Measurements from ENCODE around the gene PCDHA1. TPM values are rescaled to one million over a fixed set of nuclear protein-coding genes. Genes with fewer than 3 reads are reported as not detected.
"Not testable (repeated sequence)": the region's sequence is repeated elsewhere in the genome, so short reads cannot be mapped to it uniquely, and the experiment has no call there.

The PCDHA1 gene
- total RNA-seq, 1 donor from 2014 or later = not detected

GRCh38 chr5:140849831-140850634 is 64.1 kb downstream of the PCDHA1 start:
- not testable (repeated sequence) for DNase-seq (ENCODE audit: low read depth, low spot score)

DNA sequence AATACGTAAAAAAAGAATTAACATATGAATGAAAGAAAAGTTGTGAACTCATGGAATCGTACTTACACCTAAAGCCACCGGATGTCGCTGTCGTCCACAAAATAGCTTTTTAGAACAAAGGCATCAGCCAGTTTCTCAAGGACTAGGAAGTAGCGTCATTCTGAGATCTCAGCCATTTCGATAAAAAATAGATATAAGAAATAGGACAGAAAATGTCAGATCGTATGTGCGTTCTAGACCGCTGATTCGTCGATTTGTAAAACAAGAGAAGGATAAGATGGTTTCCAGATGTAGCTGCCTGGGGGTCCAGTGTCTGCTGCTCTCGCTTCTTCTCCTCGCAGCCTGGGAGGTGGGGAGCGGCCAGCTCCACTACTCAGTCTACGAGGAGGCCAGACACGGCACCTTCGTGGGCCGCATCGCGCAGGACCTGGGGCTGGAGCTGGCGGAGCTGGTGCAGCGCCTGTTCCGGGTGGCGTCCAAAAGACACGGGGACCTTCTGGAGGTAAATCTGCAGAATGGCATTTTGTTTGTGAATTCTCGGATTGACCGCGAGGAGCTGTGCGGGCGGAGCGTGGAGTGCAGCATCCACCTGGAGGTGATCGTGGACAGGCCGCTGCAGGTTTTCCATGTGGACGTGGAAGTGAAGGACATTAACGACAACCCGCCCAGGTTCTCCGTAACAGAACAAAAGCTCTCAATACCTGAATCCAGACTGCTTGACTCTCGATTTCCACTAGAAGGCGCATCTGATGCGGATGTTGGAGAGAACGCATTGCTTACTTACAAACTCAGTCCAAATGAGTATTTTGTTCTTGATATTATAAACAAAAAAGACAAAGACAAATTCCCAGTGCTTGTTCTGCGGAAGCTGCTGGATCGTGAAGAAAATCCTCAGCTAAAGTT is 70.1 kb downstream of the PCDHA1 start, which contains the start of gene PCDHA10:
Gene PCDHA10 (plus strand): TSS at position 126 of the 903 bp plus-strand sequence. CDS start 152 bp downstream, at position 278.
- no peak for DNase-seq (ENCODE audit: low read depth, low spot score)

GRCh38 chr5:140857177-140857986 is 71.4 kb downstream of the PCDHA1 start:
- DNase-seq (ENCODE audit: low read depth, low spot score) = no peak

- no peak for DNase-seq (ENCODE audit: low read depth, low spot score)
Measured at GRCh38 chr5:140857987-140858240, 72.0 kb downstream of the PCDHA1 start.

DNA sequence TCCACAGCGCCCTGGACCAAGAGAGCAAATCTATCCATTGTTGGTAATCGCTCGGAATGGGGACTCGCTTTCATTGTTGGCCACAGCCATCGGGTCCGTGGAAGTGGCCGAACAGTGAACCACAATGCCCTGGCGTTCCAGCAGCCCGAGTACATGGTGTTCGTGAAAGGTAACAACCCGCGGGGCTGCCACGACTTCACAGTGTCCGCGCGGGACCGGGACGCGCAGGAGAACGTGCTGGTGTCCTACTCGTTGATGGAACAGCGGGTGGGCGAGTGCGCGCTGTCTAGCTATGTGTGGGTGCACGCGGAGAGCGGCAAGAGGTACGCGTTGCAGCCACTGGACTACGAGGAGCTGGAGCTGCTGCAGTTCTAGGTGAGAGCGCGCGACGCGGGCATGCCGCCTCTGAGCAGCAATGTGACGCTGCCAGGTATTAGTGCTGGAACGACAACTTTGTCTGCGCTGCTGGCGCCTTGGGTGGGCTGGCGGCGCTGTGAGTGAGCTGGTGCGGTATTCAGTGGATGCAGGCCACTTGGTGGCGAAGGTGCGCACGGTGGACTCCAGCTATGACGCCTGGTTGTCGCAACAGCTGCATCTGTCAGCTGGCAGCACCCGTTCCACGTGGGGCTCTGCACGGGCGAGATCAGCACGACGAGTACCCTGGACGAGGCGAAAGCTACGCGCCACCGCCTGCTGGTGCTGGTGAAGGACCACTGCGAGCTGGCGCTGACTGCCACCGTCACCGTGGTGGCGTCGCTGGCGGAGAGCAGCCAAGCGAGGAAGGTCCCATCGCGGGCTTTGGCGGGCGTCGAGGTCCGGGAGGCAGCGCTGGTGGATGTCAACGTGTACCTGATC is 76.7 kb downstream of the PCDHA1 start:
- no peak for DNase-seq (ENCODE audit: low read depth, low spot score)

GRCh38 chr5:140868721-140869554 is 83.0 kb downstream of the PCDHA1 start, which contains the start of gene PCDHA11:
Gene PCDHA11 (plus strand): TSS chr5:140868957. CDS start chr5:140869104, 147 bp downstream.
- DNase-seq (ENCODE audit: low read depth, low spot score) = no peak

- DNase-seq (ENCODE audit: low read depth, low spot score) = no peak
Measured at GRCh38 chr5:140869555-140869886, 83.6 kb downstream of the PCDHA1 start.

DNA sequence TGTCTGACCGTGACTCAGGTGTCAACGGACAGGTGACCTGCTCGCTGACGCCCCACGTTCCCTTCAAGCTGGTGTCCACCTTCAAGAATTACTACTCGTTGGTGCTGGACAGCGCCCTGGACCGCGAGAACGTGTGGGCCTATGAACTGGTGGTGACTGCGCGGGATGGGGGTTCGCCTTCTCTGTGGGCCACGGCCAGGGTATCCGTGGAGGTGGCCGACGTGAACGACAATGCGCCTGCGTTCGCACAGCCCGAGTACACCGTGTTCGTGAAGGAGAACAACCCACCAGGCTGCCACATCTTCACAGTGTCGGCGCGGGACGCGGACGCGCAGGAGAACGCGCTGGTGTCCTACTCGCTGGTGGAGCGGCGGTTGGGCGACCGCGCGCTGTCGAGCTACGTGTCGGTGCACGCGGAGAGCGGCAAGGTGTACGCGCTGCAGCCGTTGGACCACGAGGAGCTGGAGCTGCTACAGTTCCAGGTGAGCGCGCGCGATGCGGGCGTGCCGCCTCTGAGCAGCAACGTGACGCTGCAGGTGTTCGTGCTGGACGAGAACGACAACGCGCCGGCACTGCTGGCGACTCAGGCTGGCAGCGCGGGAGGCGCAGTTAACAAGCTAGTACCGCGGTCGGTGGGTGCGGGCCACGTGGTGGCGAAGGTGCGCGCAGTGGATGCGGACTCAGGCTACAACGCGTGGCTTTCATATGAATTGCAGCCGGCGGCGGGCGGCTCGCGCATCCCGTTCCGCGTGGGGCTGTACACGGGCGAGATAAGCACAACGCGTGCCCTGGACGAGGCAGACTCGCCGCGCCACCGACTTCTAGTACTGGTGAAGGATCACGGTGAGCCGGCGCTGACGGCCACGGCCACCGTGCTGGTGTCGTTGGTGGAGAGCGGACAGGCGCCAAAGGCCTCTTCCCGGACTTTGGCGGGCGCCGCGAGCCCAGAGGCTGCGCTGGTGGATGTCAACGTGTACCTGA is 84.6 kb downstream of the PCDHA1 start:
- no peak for DNase-seq (ENCODE audit: low read depth, low spot score)

- DNase-seq (ENCODE audit: low read depth, low spot score) = no peak
Measured at GRCh38 chr5:140875085-140876065, 89.4 kb downstream of the PCDHA1 start, which contains the start of gene PCDHA12. Gene PCDHA12 (plus strand): TSS chr5:140875308. CDS start chr5:140875473, 165 bp downstream.

DNA sequence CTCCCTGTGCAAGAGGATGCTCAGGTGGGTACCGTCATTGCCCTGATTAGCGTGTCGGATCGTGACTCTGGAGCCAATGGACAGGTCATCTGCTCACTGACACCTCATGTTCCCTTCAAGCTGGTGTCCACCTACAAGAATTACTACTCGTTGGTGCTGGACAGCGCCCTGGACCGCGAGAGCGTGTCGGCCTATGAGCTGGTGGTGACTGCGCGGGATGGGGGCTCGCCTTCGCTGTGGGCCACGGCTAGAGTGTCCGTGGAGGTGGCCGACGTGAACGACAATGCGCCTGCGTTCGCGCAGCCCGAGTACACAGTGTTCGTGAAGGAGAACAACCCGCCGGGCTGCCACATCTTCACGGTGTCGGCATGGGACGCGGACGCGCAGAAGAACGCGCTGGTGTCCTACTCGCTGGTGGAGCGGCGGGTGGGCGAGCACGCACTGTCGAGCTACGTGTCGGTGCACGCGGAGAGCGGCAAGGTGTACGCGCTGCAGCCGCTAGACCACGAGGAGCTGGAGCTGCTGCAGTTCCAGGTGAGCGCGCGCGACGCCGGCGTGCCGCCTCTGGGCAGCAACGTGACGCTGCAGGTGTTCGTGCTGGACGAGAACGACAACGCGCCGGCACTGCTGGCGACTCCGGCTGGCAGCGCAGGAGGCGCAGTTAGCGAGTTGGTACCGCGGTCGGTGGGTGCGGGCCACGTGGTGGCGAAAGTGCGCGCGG is 90.8 kb downstream of the PCDHA1 start:
- not testable (repeated sequence) for DNase-seq (ENCODE audit: low read depth, low spot score)

DNA sequence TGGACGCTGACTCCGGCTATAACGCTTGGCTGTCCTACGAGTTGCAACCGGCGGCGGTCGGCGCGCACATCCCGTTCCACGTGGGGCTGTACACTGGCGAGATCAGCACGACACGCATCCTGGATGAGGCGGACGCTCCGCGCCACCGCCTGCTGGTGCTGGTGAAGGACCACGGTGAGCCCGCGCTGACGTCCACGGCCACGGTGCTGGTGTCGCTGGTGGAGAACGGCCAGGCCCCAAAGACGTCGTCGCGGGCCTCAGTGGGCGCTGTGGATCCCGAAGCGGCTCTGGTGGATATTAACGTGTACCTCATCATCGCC is 91.3 kb downstream of the PCDHA1 start:
- no peak for DNase-seq (ENCODE audit: low read depth, low spot score)

- DNase-seq (ENCODE audit: low read depth, low spot score) = no peak
Measured at GRCh38 chr5:140881889-140882590, 96.1 kb downstream of the PCDHA1 start, which contains the start of gene PCDHA13. Gene PCDHA13 (plus strand): TSS chr5:140882124. CDS start chr5:140882269, 145 bp downstream.

DNA sequence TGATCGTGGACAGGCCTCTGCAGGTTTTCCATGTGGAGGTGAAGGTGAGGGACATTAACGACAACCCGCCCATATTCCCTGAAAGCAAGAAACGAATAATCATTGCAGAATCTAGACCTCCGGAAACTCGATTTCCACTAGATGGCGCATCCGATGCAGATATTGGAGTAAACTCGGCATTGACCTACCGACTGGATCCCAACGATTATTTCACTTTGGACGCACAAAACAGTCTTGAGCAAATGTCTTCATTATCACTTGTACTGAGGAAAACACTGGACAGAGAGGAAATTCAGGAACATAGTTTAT is 96.6 kb downstream of the PCDHA1 start:
- no peak for DNase-seq (ENCODE audit: low read depth, low spot score)

- DNase-seq (ENCODE audit: low read depth, low spot score) = no peak
Measured at GRCh38 chr5:140883373-140883772, 97.4 kb downstream of the PCDHA1 start.

GRCh38 chr5:140883927-140884697 is 98.2 kb downstream of the PCDHA1 start:
- no peak for DNase-seq (ENCODE audit: low read depth, low spot score)

Data from pulmonary artery endothelial cell (primary cell).